Neural cell (in vitro differentiated cells): ENCODE results near the gene CD47.

Experiments used
- CTCF ChIP-seq: fragments of 450-650 bp; IDR thresholded peaks from 2 replicates; pipeline ENCODE4 v1.5.1; 2014; ENCODE audit warnings: antibody characterized with exemption, mild to moderate bottlenecking, moderate library complexity; ENCODE audit not compliant: poor library complexity, severe bottlenecking
- EZH2 ChIP-seq: fragments of 200-600, 300-800 bp; shearing (Covaris generic), sonication (generic); IDR thresholded peaks from 2 replicates; pipeline ENCODE4 v1.6.1; 2014; ENCODE audit warnings: antibody characterized with exemption, low read length, borderline replicate concordance, mild to moderate bottlenecking; ENCODE audit not compliant: insufficient read depth, poor library complexity, severe bottlenecking
- POLR2AphosphoS5 ChIP-seq: IDR thresholded peaks from 2 replicates; pipeline ENCODE4 v1.6.1; 2012
- TAF1 ChIP-seq: IDR thresholded peaks from 2 replicates; pipeline ENCODE4 v1.6.1; 2012; ENCODE audit warnings: low read depth

- TF ChIP-seq CTCF: no peak
- no peak for TF ChIP-seq TAF1
- no peak for TF ChIP-seq EZH2
- TF ChIP-seq POLR2AphosphoS5: no peak
Measured at GRCh38 chr3:108047987-108048386, 42.8 kb downstream of the CD47 start.
